Cardiac muscle cell (in vitro differentiated cells and primary cell): ENCODE data around the gene CFAP251. TPM values are rescaled to one million over a fixed set of nuclear protein-coding genes. Genes with fewer than 3 reads are reported as not detected.
"Not testable (repeated sequence)": the region's sequence is repeated elsewhere in the genome, so short reads cannot be mapped to it uniquely, and the experiment has no call there.

Source experiments
- DNase-seq, 2 donors: peaks; one replicate each; pipeline versions ENCODE4 v3.0.0 to v3.0.0-alpha.2; 2010 to 2017; ENCODE audit warnings: low read depth in 1 of 2, low spot score in 1 of 2
- H3K27ac ChIP-seq: fragments of 200-600 bp; sonication (generic); 2 replicates; pipeline ENCODE4 v1.5.1; 2016
- H3K27me3 ChIP-seq: fragments of 200-600 bp; sonication (generic); 2 replicates; pipeline ENCODE4 v1.6.0; 2016; ENCODE audit warnings: control low read depth
- H3K36me3 ChIP-seq: fragments of 200-600 bp; sonication (generic); 2 replicates; pipeline ENCODE4 v1.5.1; 2016; ENCODE audit warnings: control low read depth
- H3K4me1 ChIP-seq: fragments of 200-600 bp; sonication (generic); 2 replicates; pipeline ENCODE4 v1.8.1; 2017; ENCODE audit warnings: low read depth, mild to moderate bottlenecking, mixed run types
- H3K4me3 ChIP-seq: fragments of 200-600 bp; sonication (generic); 2 replicates; pipeline ENCODE4 v1.5.1; 2016; ENCODE audit warnings: mild to moderate bottlenecking
- H3K9me3 ChIP-seq: fragments of 200-600 bp; sonication (generic); 2 replicates; pipeline ENCODE4 v1.5.1; 2017; ENCODE audit warnings: low read depth, mild to moderate bottlenecking, control low read depth
- CTCF ChIP-seq: IDR thresholded peaks from 2 replicates; pipeline ENCODE4 v1.5.1; 2012; ENCODE audit warnings: low read depth, mild to moderate bottlenecking, low read length
- polyA plus RNA-seq: library from polyadenylated mRNA; unstranded; fragments of >200 nt; fragmentation: Nextera tagmentation; extraction: Ambion mirVana; gene quantifications from 2 replicates; pipeline ENCODE4 v1.2.1, GENCODE V29; 2016
- total RNA-seq: library from RNA; depleted of rRNA; stranded (reverse); fragments of >200 nt; gene quantifications from 2 replicates; pipeline ENCODE4 v1.2.3, GENCODE V29; 2016

Gene CFAP251
- total and polyA plus RNA-seq, 2 experiments from 2014 or later: 1.7 to 3.8 TPM

GRCh38 chr12:121888478-121889273 lies 29.7 kb upstream of the CFAP251 start, which contains the start of gene PSMD9:
Gene PSMD9 (plus strand): TSS chr12:121888790. CDS start chr12:121888857, 67 bp downstream.
- Histone ChIP-seq H3K4me3 (peak within 1 kb of the TSS; percentile 43), H3K27ac (peak within 1 kb of the TSS; percentile 82), H3K36me3 (no peaks in the 10 kb centered on the region), H3K4me1 (no peaks in the 10 kb centered on the region), H3K27me3 (no peaks in the 10 kb centered on the region), H3K9me3 (no peaks in the 10 kb centered on the region)
- TF ChIP-seq CTCF: peak; percentile 80
- peak; percentile 98 to 99 for DNase-seq

- Histone ChIP-seq H3K27me3 (no peaks in the 10 kb centered on the region), H3K27ac (peak overlapping the region; percentile 82), H3K36me3 (no peaks in the 10 kb centered on the region), H3K4me3 (peak overlapping the region; percentile 43), H3K4me1 (no peaks in the 10 kb centered on the region), H3K9me3 (no peaks in the 10 kb centered on the region)
- TF ChIP-seq CTCF: no peak
- no peak for DNase-seq
Observed at GRCh38 chr12:121889274-121889624, 29.1 kb upstream of the CFAP251 start.

- H3K4me1 ChIP-seq, H3K27me3 ChIP-seq, H3K9me3 ChIP-seq, H3K36me3 ChIP-seq, H3K27ac ChIP-seq, DNase-seq: not testable (repeated sequence)
- H3K4me3 ChIP-seq: peak overlapping the region; percentile 43
Observed at GRCh38 chr12:121889661-121890060, 28.7 kb upstream of the CFAP251 start.

GRCh38 chr12:121892673-121893561 lies 25.5 kb upstream of the CFAP251 start:
- Histone ChIP-seq H3K36me3 (peaks cover 5% of the 10 kb centered on the region), H3K4me3 (no peak overlapping the region), H3K27me3 (no peaks in the 10 kb centered on the region), H3K4me1 (no peaks in the 10 kb centered on the region), H3K27ac (no peak overlapping the region), H3K9me3 (no peaks in the 10 kb centered on the region)
- TF ChIP-seq CTCF: no peak
- no peak for DNase-seq

GRCh38 chr12:121893961-121894460 lies 24.4 kb upstream of the CFAP251 start:
- Histone ChIP-seq H3K4me3 (no peak overlapping the region), H3K27ac (no peak overlapping the region), H3K9me3 (no peaks in the 10 kb centered on the region), H3K27me3 (no peaks in the 10 kb centered on the region), H3K4me1 (no peaks in the 10 kb centered on the region), H3K36me3 (peaks cover 7% of the 10 kb centered on the region)
- no peak for TF ChIP-seq CTCF
- peak in 1 of 2 donors; percentile 72 for DNase-seq
